ENCODE results near the gene ARCN1. TPM values are rescaled to one million over a fixed set of nuclear protein-coding genes. Genes with fewer than 3 reads are reported as not detected.

Gene ARCN1
- total and polyA plus RNA-seq, 9 of the 15 experiments (the other 6 are each of a cell fraction or from before 2014, with no cell fraction given) = 30.0 to 224 (median 76.4) TPM

DNA sequence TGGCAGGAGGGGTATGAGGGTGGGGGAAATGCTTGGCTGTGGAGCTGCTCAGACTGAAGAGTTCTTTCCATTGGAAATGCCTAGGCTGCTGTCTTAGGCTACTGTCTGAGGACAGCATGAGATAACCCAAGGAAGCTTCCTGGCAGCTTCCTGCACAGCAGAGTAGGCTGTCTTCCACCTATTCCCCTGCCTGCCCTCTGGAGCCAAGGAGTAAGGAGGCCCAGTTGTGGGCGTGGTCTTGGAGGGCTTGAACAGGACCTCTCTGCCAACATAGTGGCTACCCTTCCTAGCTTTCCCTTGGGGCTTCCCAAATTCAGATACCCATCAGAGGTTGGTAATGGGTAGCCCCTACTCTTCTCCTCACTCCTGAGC, 61.1 kb downstream of the ARCN1 start (continued):
- TF ChIP-seq HNRNPLL (IDR thresholded peaks at IDR 0.05; ENCODE audit: low read depth, low read length, poor library complexity, severe bottlenecking) (no peak), ETV5 (CRISPR knock-in tag; IDR thresholded peaks at IDR 0.05; ENCODE audit: low read depth) (no peak)
- TF ChIP-seq, protein P1, sequence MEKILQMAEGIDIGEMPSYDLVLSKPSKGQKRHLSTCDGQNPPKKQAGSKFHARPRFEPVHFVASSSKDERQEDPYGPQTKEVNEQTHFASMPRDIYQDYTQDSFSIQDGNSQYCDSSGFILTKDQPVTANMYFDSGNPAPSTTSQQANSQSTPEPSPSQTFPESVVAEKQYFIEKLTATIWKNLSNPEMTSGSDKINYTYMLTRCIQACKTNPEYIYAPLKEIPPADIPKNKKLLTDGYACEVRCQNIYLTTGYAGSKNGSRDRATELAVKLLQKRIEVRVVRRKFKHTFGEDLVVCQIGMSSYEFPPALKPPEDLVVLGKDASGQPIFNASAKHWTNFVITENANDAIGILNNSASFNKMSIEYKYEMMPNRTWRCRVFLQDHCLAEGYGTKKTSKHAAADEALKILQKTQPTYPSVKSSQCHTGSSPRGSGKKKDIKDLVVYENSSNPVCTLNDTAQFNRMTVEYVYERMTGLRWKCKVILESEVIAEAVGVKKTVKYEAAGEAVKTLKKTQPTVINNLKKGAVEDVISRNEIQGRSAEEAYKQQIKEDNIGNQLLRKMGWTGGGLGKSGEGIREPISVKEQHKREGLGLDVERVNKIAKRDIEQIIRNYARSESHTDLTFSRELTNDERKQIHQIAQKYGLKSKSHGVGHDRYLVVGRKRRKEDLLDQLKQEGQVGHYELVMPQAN (IDR thresholded peaks at IDR 0.05; ENCODE audit: borderline replicate concordance) = no peak

DNA sequence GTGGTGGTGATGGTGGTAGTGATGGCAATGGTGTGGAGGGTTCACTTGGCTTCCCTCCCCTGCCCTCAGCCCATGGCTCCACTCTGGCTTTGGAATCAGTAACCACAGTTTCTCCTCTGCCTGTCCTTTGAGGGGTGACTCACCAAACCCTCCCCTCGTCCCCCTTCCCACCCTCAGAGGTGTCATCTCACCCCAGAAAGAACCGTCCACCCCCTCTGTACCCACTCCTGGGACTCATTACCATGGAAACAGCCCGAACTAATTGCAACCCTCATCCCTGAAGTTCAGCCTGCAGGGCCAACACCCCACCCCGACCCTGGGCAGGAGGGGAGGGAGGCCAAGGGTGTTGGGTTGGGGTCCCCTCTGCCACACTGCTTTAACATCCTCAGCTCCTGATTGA, 61.8 kb downstream of the ARCN1 start:
- DNase-seq (ENCODE audit: extremely low read depth in 1 of 4, low spot score in 3 of 4) (peak in 3 of 4 experiments; percentile 20 to 32 (median 25)), FAIRE-seq (no peak), ATAC-seq (no peak)
- ChIA-PET POLR2A (interaction anchor here (0.7 to 1.8 kb wide), 7 partner anchors 9 to 302 kb away, joined by 3 to 6 read pairs (median 5); no protein-coding TSS in a partner anchor), CTCF (ENCODE audit: low intra/inter-chr PET ratio) (no interaction called here)
- Histone ChIP-seq H3K9me1 (ENCODE audit: control insufficient read depth, insufficient read depth, low read length) (peaks cover 3% of the 10 kb centered on the region), H3K27ac (ENCODE audit: extremely low read depth, low read depth, low read length) (no peak overlapping the region), H3K36me3 (ENCODE audit: control insufficient read depth, insufficient read depth, low read length) (peaks cover 31% of the 10 kb centered on the region; the same call in 2 of the 3 replicates), H4K20me1 (replicated peaks; ENCODE audit: control insufficient read depth, insufficient read depth, low read length) (peaks cover 5% of the 10 kb centered on the region; the same call in 1 of the 2 replicates), H3K4me2 (ENCODE audit: insufficient read depth, low read length) (peak overlapping the region; percentile 68), H3K4me3 (no peak overlapping the region), H3K27me3 (ENCODE audit: control insufficient read depth in 2 of 2, insufficient read depth in 2 of 2, low read length in 2 of 2) (no peaks in the 10 kb centered on the region), H3K9me3 (replicated peaks; ENCODE audit: control insufficient read depth, insufficient read depth, low read depth, low read length) (no peaks in the 10 kb centered on the region), H3K79me2 (ENCODE audit: control insufficient read depth, insufficient read depth, low read length) (no peaks in the 10 kb centered on the region), H2AFZ (ENCODE audit: low read depth, low read length) (no peak overlapping the region), H3K4me1 (replicated peaks in 1 of 2; ENCODE audit: control insufficient read depth in 2 of 2, insufficient read depth in 2 of 2, low read length in 2 of 2) (peaks cover 24 to 25% of the 10 kb centered on the region in 2 experiments; a peak in 4 of 5 replicates), H3K9ac (ENCODE audit: insufficient read depth in 1 of 2, low read depth in 2 of 2, low read length in 2 of 2) (peak overlapping the region; percentile 8 to 86; a peak in 1 of 4 replicates)
- WGBS (ENCODE audit: insufficient coverage, low coverage, missing lambda C conversion rate) = 38% methylated on average over 4 of the region's 4 CpGs
- BruUV-seq (replicated peaks) = no TSS peak
- in situ Hi-C loops (cut with MboI) (no loop called here), intact Hi-C loops (cut with micrococcal nuclease) (no loop called here)
- no peak for TF ChIP-seq SIN3A (IDR thresholded peaks at IDR 0.05; ENCODE audit: borderline replicate concordance in 2 of 2, control insufficient read depth in 1 of 2, low read depth in 2 of 2, low read length in 2 of 2)
- TF ChIP-seq EGR1 (conservative IDR thresholded peaks at IDR 0.05) = peak; percentile 40
- TF ChIP-seq SUPT5H (IDR thresholded peaks at IDR 0.05) = no peak
- peak; percentile 63; the same call in 1 of the 2 replicates for TF ChIP-seq RFX1 (IDR thresholded peaks at IDR 0.05)
- peak; percentile 39; the same call in 1 of the 2 replicates for TF ChIP-seq JUND (IDR thresholded peaks at IDR 0.05; ENCODE audit: borderline replicate concordance, low read depth, low read length)
- 0 out of 3 replicates have a peak, but pooled peaks have one; percentile 30 for TF ChIP-seq JUND (tag; IDR thresholded peaks at IDR 0.05; ENCODE audit: borderline replicate concordance, low read depth, low read length)
- TF ChIP-seq FOSL1 (tag; conservative IDR thresholded peaks at IDR 0.05) = peak; percentile 67; the same call in 1 of the 2 replicates

Measured in K562 (cell line).